ENCODE measurements around the gene NR2C2. TPM values are rescaled to one million over a fixed set of nuclear protein-coding genes. Genes with fewer than 3 reads are reported as not detected.

NR2C2 gene
- total and polyA plus RNA-seq, 12 donors = 6.4 to 42.2 (median 26.6) TPM

DNA sequence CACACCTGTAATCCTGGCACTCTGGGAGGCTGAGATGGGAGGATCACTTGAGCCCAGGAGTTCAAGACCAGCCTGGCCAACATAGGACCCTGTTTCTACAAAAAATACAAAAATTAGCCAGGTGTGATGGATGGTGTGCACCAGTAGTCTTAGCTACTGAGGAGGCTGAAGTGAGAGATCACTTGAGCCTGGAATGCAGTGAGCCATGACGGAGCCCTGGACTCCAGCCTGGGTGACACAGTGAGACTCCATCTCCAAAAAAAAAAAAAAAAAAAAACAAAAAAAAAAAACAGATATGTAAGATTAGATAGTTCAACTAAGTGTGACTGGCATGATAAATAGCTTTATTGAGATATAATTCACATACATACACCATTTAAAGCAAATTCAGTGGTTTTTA is 141.8 kb downstream of the NR2C2 start:
- no peaks in the 10 kb centered on the region for H3K4me1 ChIP-seq (replicated peaks in 1 of 2)
- TF ChIP-seq, protein P1, sequence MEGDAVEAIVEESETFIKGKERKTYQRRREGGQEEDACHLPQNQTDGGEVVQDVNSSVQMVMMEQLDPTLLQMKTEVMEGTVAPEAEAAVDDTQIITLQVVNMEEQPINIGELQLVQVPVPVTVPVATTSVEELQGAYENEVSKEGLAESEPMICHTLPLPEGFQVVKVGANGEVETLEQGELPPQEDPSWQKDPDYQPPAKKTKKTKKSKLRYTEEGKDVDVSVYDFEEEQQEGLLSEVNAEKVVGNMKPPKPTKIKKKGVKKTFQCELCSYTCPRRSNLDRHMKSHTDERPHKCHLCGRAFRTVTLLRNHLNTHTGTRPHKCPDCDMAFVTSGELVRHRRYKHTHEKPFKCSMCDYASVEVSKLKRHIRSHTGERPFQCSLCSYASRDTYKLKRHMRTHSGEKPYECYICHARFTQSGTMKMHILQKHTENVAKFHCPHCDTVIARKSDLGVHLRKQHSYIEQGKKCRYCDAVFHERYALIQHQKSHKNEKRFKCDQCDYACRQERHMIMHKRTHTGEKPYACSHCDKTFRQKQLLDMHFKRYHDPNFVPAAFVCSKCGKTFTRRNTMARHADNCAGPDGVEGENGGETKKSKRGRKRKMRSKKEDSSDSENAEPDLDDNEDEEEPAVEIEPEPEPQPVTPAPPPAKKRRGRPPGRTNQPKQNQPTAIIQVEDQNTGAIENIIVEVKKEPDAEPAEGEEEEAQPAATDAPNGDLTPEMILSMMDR (IDR thresholded peaks at IDR 0.05) = no peak
- TF ChIP-seq POLR2A (IDR thresholded peaks at IDR 0.05) = no peak
- H3K27ac ChIP-seq = no peak overlapping the region
- peaks cover 0 to 62% of the 10 kb centered on the region in 2 donors for H3K36me3 ChIP-seq (replicated peaks in 1 of 2)
- no peak for DNase-seq
- intact Hi-C loops (cut with DNase I) = no loop called here
- no peaks in the 10 kb centered on the region for H3K27me3 ChIP-seq
- 85 to 100% (median 95%) methylated on average over 1 of the region's 1 CpG for WGBS, 4 donors
- H3K9me3 ChIP-seq (replicated peaks in 1 of 3) = no peaks in the 10 kb centered on the region
- H3K4me3 ChIP-seq = no peak overlapping the region

- Histone ChIP-seq H3K36me3 (replicated peaks in 1 of 2) (peaks cover 0 to 68% of the 10 kb centered on the region in 2 donors), H3K4me3 (no peak overlapping the region), H3K9me3 (replicated peaks in 1 of 3) (no peaks in the 10 kb centered on the region), H3K4me1 (replicated peaks in 1 of 2) (no peaks in the 10 kb centered on the region), H3K27me3 (no peaks in the 10 kb centered on the region), H3K27ac (no peak overlapping the region)
- intact Hi-C loops (cut with DNase I) = no loop called here
- TF ChIP-seq, protein P1 (IDR thresholded peaks at IDR 0.05) = no peak
- TF ChIP-seq POLR2A (IDR thresholded peaks at IDR 0.05) = no peak
- no peak for DNase-seq
- 86 to 98% (median 90%) methylated on average over 5 of the region's 5 CpGs for WGBS, 4 donors
Measured at GRCh38 chr3:15091575-15091974, 144.2 kb downstream of the NR2C2 start.

GRCh38 chr3:15092686-15093085 is 145.3 kb downstream of the NR2C2 start:
- H3K36me3 ChIP-seq (replicated peaks in 1 of 2) = peaks cover 0 to 68% of the 10 kb centered on the region in 2 donors
- WGBS, 4 donors = 79 to 88% (median 84%) methylated on average over 1 of the region's 1 CpG
- no peak for TF ChIP-seq POLR2A (IDR thresholded peaks at IDR 0.05)
- TF ChIP-seq, protein P1 (IDR thresholded peaks at IDR 0.05) = no peak
- DNase-seq = no peak
- no peak overlapping the region for H3K27ac ChIP-seq
- H3K4me1 ChIP-seq (replicated peaks in 1 of 2) = peaks cover 3 to 5% of the 10 kb centered on the region in 2 donors
- no peak overlapping the region for H3K4me3 ChIP-seq
- intact Hi-C loops (cut with DNase I) = no loop called here
- H3K27me3 ChIP-seq = no peaks in the 10 kb centered on the region
- H3K9me3 ChIP-seq (replicated peaks in 1 of 3) = no peaks in the 10 kb centered on the region

- intact Hi-C loops (cut with DNase I) = no loop called here
- Histone ChIP-seq H3K27ac (no peak overlapping the region), H3K4me1 (replicated peaks in 1 of 2) (peaks cover 6 to 12% of the 10 kb centered on the region in 2 donors), H3K4me3 (no peak overlapping the region), H3K36me3 (replicated peaks in 1 of 2) (peaks cover 0 to 56% of the 10 kb centered on the region in 2 donors), H3K27me3 (no peaks in the 10 kb centered on the region), H3K9me3 (replicated peaks in 1 of 3) (no peaks in the 10 kb centered on the region)
- TF ChIP-seq, protein P1 (IDR thresholded peaks at IDR 0.05) = no peak
- TF ChIP-seq POLR2A (IDR thresholded peaks at IDR 0.05) = no peak
- no peak for DNase-seq
- 77 to 87% (median 81%) methylated on average over 5 of the region's 5 CpGs for whole genome bisulfite sequencing, 4 donors
Measured at GRCh38 chr3:15094187-15094875, 146.9 kb downstream of the NR2C2 start.
